Neural cell (in vitro differentiated cells): Measurements from ENCODE around the gene COL27A1. TPM values are rescaled to one million over a fixed set of nuclear protein-coding genes. Genes with fewer than 3 reads are reported as not detected.

ENCODE experiments used
- H2AFZ ChIP-seq: fragments of 200-600, 300-800 bp; sonication (generic), shearing (Covaris generic); 2 replicates; pipeline ENCODE4 v1.6.0; 2014; ENCODE audit warnings: low read depth, mild to moderate bottlenecking, antibody characterized with exemption, low read length, moderate library complexity
- H3F3A ChIP-seq: fragments of 200-600 bp; shearing (Covaris generic); 2 replicates; pipeline ENCODE4 v1.6.1; 2016; ENCODE audit warnings: mild to moderate bottlenecking, moderate library complexity, mixed read lengths, antibody characterized with exemption, low read length; ENCODE audit not compliant: insufficient read depth, poor library complexity, severe bottlenecking
- H3K27ac ChIP-seq: fragments of 200-600, 300-800 bp; sonication (generic), shearing (Covaris generic); 2 replicates; pipeline ENCODE4 v1.5.1; 2014; ENCODE audit warnings: mild to moderate bottlenecking, low read length, moderate library complexity
- H3K27me3 ChIP-seq: fragments of 300-800, 200-600 bp; sonication (generic), shearing (Covaris generic); 2 replicates; pipeline ENCODE4 v1.6.0; 2014; ENCODE audit warnings: mild to moderate bottlenecking, low read depth, low read length, moderate library complexity; ENCODE audit not compliant: insufficient read depth
- H3K36me3 ChIP-seq: fragments of 300-800, 200-600 bp; sonication (generic), shearing (Covaris generic); 2 replicates; pipeline ENCODE4 v1.5.1; 2014; ENCODE audit warnings: mild to moderate bottlenecking, antibody characterized with exemption, low read length, moderate library complexity; ENCODE audit not compliant: insufficient read depth
- H3K4me2 ChIP-seq: fragments of 300-800, 200-600 bp; sonication (generic), shearing (Covaris generic); 2 replicates; pipeline ENCODE4 v1.6.0; 2014; ENCODE audit warnings: mild to moderate bottlenecking, low read length
- H3K4me3 ChIP-seq: fragments of 300-800, 200-600 bp; sonication (generic), shearing (Covaris generic); 2 replicates; pipeline ENCODE4 v1.5.1; 2014; ENCODE audit warnings: mild to moderate bottlenecking, low read length, moderate library complexity
- H3K79me2 ChIP-seq: fragments of 200-600 bp; shearing (Covaris generic); replicated peaks from 2 replicates; pipeline ENCODE4 v1.6.0; 2014; ENCODE audit warnings: mild to moderate bottlenecking, low read length, moderate library complexity; ENCODE audit not compliant: insufficient read depth
- H3K9ac ChIP-seq: fragments of 300-800, 200-600 bp; sonication (generic), shearing (Covaris generic); 2 replicates; pipeline ENCODE4 v1.6.1; 2016; ENCODE audit warnings: mild to moderate bottlenecking, low read length, mixed read lengths
- H3K9me2 ChIP-seq: fragments of 200-600 bp; shearing (Covaris generic); 2 replicates; pipeline ENCODE4 v1.6.1; 2016; ENCODE audit warnings: mild to moderate bottlenecking, low read length, mixed read lengths; ENCODE audit not compliant: insufficient read depth
- H3K9me3 ChIP-seq: fragments of 200-600, 300-800 bp; sonication (generic), shearing (Covaris generic); 2 replicates; pipeline ENCODE4 v1.6.1; 2016; ENCODE audit warnings: mild to moderate bottlenecking, mixed run types, low read length, moderate library complexity, mixed read lengths
- H4K20me1 ChIP-seq: fragments of 200-600 bp; shearing (Covaris generic); 2 replicates; pipeline ENCODE4 v1.6.1; 2016; ENCODE audit warnings: mild to moderate bottlenecking, mixed run types; ENCODE audit not compliant: insufficient read depth
- EP300 ChIP-seq: fragments of 450-650 bp; conservative IDR thresholded peaks from 2 replicates; pipeline ENCODE4 v1.6.1; 2014; ENCODE audit warnings: antibody characterized with exemption, mild to moderate bottlenecking, moderate library complexity; ENCODE audit not compliant: poor library complexity, severe bottlenecking
- POLR2AphosphoS5 ChIP-seq: IDR thresholded peaks from 2 replicates; pipeline ENCODE4 v1.6.1; 2012
- RAD21 ChIP-seq: fragments of 450-650 bp; conservative IDR thresholded peaks from 2 replicates; pipeline ENCODE4 v1.6.1; 2014; ENCODE audit warnings: antibody characterized with exemption, mild to moderate bottlenecking, moderate library complexity
- SMC3 ChIP-seq: fragments of 450-650 bp; conservative IDR thresholded peaks from 2 replicates; pipeline ENCODE4 v1.6.1; 2014; ENCODE audit warnings: antibody characterized with exemption, mild to moderate bottlenecking, moderate library complexity; ENCODE audit not compliant: poor library complexity
- TAF1 ChIP-seq: IDR thresholded peaks from 2 replicates; pipeline ENCODE4 v1.6.1; 2012; ENCODE audit warnings: low read depth
- polyA plus RNA-seq: library from polyadenylated mRNA; depleted of rRNA; stranded (reverse); fragments of >200 nt; gene quantifications from 2 replicates; pipeline ENCODE4 v1.2.3, GENCODE V29; 2014
- TF ChIP-seq, protein P1 (sequence below): fragments of 450-650 bp; IDR thresholded peaks from 2 replicates; pipeline ENCODE4 v1.5.1; 2014; ENCODE audit warnings: antibody characterized with exemption, mild to moderate bottlenecking, moderate library complexity; ENCODE audit not compliant: poor library complexity, severe bottlenecking
- TF ChIP-seq, protein P2 (sequence below): IDR thresholded peaks from 2 replicates; pipeline ENCODE4 v1.6.1; 2012; ENCODE audit warnings: borderline replicate concordance

The COL27A1 gene
- polyA plus RNA-seq, 1 donor from 2014 or later = 0.25 TPM

DNA sequence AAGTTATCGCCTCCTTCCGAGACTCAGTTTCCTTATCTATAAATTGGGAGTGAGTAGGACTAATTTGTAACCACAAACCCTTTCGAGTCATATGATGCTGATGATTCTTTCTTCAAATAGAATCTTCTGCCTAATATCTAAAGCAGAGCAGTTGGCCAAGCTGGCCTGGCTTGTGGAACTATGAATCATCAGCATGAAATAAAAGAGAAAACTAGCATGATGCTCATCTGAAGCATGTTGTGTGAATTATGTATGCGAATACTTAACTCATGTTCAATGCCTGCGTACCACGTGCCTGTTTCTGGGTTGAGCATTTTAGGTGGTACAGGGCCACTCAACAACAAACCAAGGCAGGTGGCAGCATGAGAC lies 152.5 kb downstream of the COL27A1 start:
- TF ChIP-seq EP300 (no peak), TAF1 (no peak)
- TF ChIP-seq, protein P1, sequence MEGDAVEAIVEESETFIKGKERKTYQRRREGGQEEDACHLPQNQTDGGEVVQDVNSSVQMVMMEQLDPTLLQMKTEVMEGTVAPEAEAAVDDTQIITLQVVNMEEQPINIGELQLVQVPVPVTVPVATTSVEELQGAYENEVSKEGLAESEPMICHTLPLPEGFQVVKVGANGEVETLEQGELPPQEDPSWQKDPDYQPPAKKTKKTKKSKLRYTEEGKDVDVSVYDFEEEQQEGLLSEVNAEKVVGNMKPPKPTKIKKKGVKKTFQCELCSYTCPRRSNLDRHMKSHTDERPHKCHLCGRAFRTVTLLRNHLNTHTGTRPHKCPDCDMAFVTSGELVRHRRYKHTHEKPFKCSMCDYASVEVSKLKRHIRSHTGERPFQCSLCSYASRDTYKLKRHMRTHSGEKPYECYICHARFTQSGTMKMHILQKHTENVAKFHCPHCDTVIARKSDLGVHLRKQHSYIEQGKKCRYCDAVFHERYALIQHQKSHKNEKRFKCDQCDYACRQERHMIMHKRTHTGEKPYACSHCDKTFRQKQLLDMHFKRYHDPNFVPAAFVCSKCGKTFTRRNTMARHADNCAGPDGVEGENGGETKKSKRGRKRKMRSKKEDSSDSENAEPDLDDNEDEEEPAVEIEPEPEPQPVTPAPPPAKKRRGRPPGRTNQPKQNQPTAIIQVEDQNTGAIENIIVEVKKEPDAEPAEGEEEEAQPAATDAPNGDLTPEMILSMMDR = no peak
- H3K27ac ChIP-seq = no peak overlapping the region
- no peak overlapping the region for H3K9ac ChIP-seq
- H3K9me3 ChIP-seq = no peaks in the 10 kb centered on the region
- H3K79me2 ChIP-seq = no peaks in the 10 kb centered on the region
- H3K9me2 ChIP-seq = no peaks in the 10 kb centered on the region
- no peak overlapping the region for H3K4me2 ChIP-seq
- H4K20me1 ChIP-seq = no peaks in the 10 kb centered on the region
- H3K36me3 ChIP-seq = no peaks in the 10 kb centered on the region
- no peak overlapping the region for H3K4me3 ChIP-seq
- H3K27me3 ChIP-seq = no peaks in the 10 kb centered on the region
- no peak overlapping the region for H2AFZ ChIP-seq
- no peaks in the 10 kb centered on the region for H3F3A ChIP-seq

DNA sequence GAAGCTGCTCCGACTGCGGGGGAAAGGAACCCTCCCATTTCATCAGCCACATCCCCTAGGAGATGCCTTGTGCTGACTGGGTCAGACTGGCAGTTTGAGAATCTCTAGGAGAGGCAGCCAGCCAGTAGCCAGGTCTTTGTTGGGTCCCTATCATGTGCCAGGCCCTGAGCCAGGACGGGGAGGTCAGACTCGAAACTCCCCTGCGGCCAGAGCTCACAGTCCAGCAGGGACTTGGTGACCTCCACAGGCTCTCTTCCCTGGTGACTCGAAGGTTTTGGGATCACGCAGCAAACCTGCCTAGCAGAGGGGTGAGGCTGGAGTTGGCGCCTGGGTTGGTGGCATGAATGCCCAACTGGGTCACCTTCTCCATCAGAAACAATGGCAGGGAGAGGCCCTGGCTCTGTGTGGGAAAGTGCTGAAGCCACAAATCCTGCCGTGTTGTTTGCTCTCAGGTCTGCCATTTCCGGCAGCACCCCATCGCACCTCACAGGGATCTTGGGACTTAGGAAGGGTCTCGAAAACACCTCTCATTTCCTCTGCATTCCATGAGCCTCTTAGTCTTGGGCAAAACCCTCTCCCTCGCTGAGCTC lies 153.1 kb downstream of the COL27A1 start:
- Histone ChIP-seq H3F3A (no peaks in the 10 kb centered on the region), H3K9me2 (no peaks in the 10 kb centered on the region), H3K9ac (no peak overlapping the region), H3K9me3 (no peaks in the 10 kb centered on the region), H3K79me2 (no peaks in the 10 kb centered on the region), H3K4me2 (no peak overlapping the region), H3K27ac (no peak overlapping the region), H3K27me3 (no peaks in the 10 kb centered on the region), H3K4me3 (no peak overlapping the region), H4K20me1 (no peaks in the 10 kb centered on the region), H2AFZ (no peak overlapping the region), H3K36me3 (no peaks in the 10 kb centered on the region)
- no peak for TF ChIP-seq POLR2AphosphoS5
- TF ChIP-seq SMC3 = no peak
- TF ChIP-seq, protein P2, sequence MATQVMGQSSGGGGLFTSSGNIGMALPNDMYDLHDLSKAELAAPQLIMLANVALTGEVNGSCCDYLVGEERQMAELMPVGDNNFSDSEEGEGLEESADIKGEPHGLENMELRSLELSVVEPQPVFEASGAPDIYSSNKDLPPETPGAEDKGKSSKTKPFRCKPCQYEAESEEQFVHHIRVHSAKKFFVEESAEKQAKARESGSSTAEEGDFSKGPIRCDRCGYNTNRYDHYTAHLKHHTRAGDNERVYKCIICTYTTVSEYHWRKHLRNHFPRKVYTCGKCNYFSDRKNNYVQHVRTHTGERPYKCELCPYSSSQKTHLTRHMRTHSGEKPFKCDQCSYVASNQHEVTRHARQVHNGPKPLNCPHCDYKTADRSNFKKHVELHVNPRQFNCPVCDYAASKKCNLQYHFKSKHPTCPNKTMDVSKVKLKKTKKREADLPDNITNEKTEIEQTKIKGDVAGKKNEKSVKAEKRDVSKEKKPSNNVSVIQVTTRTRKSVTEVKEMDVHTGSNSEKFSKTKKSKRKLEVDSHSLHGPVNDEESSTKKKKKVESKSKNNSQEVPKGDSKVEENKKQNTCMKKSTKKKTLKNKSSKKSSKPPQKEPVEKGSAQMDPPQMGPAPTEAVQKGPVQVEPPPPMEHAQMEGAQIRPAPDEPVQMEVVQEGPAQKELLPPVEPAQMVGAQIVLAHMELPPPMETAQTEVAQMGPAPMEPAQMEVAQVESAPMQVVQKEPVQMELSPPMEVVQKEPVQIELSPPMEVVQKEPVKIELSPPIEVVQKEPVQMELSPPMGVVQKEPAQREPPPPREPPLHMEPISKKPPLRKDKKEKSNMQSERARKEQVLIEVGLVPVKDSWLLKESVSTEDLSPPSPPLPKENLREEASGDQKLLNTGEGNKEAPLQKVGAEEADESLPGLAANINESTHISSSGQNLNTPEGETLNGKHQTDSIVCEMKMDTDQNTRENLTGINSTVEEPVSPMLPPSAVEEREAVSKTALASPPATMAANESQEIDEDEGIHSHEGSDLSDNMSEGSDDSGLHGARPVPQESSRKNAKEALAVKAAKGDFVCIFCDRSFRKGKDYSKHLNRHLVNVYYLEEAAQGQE = no peak
- no peak for TF ChIP-seq EP300
- TF ChIP-seq, protein P1 = no peak
- TF ChIP-seq RAD21 = no peak
- no peak for TF ChIP-seq TAF1
